Keratinocyte (primary cell): ENCODE data around the gene PRR7.

ENCODE experiments used
- EZH2 ChIP-seq: IDR thresholded peaks from one replicate; pipeline ENCODE4 v1.6.1; 2012; ENCODE audit warnings: inconsistent platforms, mild to moderate bottlenecking, low read length, moderate library complexity
- TF ChIP-seq, protein P1 (sequence below), 3 experiments: IDR thresholded peaks in 1 of 3; conservative IDR thresholded peaks in 1 of 3; optimal IDR thresholded peaks in 1 of 3; 2 replicates in 2 of 3; 3 replicates in 1 of 3; pipeline versions ENCODE3 to v1.5.1; 2011; ENCODE audit warnings: low read length in 3 of 3, mild to moderate bottlenecking in 3 of 3, moderate library complexity in 2 of 3, control low read depth in 1 of 3, inconsistent platforms in 1 of 3; ENCODE audit not compliant: insufficient read depth in 2 of 3; ENCODE audit errors: extremely low read depth in 1 of 3

DNA sequence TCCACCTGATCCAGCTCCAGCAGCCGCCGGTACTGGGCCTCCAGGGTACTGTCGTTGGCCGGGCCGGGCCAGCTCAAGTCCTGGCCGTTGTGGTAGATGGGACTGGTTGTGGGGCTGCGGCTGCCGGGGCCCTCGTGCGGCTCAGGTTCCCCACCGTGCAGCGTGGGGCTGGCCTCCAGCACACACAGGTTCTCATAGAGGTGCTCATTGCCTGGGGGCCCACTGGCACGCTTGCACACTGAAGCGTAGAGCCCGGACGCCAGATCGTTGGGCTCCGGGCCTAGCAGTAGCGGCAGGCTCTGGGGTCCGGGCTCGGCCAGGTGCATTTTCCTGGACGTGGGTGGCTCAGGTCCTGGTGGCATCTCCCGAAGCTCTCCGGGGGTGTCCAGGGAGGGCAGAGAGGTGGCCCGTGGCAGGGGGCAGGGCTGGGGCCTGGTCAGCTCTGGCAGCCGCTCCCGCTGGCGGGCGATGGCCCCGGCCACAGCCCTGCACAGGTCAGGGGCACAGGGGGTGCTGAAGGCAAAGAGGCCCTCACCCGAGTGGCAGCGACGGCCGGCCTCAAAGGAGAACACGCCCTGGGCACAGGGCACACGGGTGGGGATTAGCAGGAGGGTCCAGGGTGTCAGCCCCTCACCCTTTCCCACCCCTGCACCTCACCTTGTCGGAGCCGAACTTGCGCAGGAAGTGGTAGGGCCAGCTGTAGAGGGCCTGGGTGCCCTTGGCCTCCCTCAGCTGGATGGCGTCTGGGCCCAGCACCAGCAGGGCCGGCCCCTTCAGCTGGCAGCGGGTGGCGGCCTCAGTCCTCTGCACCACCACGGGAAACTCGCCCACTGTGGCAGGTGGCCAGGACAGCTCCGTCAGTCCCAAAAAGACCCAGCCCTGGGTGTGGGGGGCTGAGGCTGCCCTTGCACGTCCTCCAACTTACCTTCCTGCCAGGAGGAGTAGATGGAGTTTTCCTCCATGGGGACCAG lies 57.8 kb downstream of the PRR7 start:
- TF ChIP-seq, protein P1, sequence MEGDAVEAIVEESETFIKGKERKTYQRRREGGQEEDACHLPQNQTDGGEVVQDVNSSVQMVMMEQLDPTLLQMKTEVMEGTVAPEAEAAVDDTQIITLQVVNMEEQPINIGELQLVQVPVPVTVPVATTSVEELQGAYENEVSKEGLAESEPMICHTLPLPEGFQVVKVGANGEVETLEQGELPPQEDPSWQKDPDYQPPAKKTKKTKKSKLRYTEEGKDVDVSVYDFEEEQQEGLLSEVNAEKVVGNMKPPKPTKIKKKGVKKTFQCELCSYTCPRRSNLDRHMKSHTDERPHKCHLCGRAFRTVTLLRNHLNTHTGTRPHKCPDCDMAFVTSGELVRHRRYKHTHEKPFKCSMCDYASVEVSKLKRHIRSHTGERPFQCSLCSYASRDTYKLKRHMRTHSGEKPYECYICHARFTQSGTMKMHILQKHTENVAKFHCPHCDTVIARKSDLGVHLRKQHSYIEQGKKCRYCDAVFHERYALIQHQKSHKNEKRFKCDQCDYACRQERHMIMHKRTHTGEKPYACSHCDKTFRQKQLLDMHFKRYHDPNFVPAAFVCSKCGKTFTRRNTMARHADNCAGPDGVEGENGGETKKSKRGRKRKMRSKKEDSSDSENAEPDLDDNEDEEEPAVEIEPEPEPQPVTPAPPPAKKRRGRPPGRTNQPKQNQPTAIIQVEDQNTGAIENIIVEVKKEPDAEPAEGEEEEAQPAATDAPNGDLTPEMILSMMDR (optimal IDR thresholded peaks at IDR 0.05 in 1 of 3, IDR thresholded peaks at IDR 0.05 in 1 of 3, conservative IDR thresholded peaks at IDR 0.05 in 1 of 3; ENCODE audit: extremely low read depth in 1 of 3, insufficient read depth in 2 of 3, low read length in 3 of 3), result no peak
- no peak for TF ChIP-seq EZH2
